AG04449 (cell line): ENCODE data around the gene HNRNPDL.

Experiments
- CTCF ChIA-PET: fragments of 350-600 bp; formaldehyde crosslinking; extraction: SDS; loops from one replicate; lab custom pipeline; 2021; ENCODE audit warnings: antibody characterized with exemption; lab: Yijun Ruan, JAX
- POLR2A ChIA-PET: fragments of 400-600, 350-600 bp; formaldehyde crosslinking; extraction: SDS; loops from one replicate; lab custom pipeline; 2020; ENCODE audit warnings: antibody characterized with exemption, inconsistent platforms; lab: Yijun Ruan, JAX
- DNase-seq: peaks from one replicate; pipeline ENCODE4 v3.0.0-alpha.2; 2010; ENCODE audit warnings: low read depth, low spot score
- H3K4me3 ChIP-seq: 2 replicates; pipeline ENCODE4 v1.5.1; 2011; ENCODE audit warnings: low read depth, mild to moderate bottlenecking, control low read depth, low read length
- CTCF ChIP-seq: IDR thresholded peaks from one replicate; pipeline ENCODE4 v1.5.1; 2011; ENCODE audit warnings: mild to moderate bottlenecking, moderate library complexity, low read length, control low read depth, inconsistent platforms; ENCODE audit not compliant: insufficient read depth; ENCODE audit errors: missing control alignments

Gene HNRNPDL

GRCh38 chr4:82452026-82452425 is 21.8 kb upstream of the HNRNPDL start:
- TF ChIP-seq CTCF, result no peak
- no peak overlapping the region for H3K4me3 ChIP-seq
- DNase-seq, result no peak
- CTCF ChIA-PET, result interaction anchor here (1.7 to 4.6 kb wide), 4 partner anchors 10 to 287 kb away, joined by 4 to 30 read pairs (median 7); no protein-coding TSS in a partner anchor
- POLR2A ChIA-PET, result no interaction called here

DNA sequence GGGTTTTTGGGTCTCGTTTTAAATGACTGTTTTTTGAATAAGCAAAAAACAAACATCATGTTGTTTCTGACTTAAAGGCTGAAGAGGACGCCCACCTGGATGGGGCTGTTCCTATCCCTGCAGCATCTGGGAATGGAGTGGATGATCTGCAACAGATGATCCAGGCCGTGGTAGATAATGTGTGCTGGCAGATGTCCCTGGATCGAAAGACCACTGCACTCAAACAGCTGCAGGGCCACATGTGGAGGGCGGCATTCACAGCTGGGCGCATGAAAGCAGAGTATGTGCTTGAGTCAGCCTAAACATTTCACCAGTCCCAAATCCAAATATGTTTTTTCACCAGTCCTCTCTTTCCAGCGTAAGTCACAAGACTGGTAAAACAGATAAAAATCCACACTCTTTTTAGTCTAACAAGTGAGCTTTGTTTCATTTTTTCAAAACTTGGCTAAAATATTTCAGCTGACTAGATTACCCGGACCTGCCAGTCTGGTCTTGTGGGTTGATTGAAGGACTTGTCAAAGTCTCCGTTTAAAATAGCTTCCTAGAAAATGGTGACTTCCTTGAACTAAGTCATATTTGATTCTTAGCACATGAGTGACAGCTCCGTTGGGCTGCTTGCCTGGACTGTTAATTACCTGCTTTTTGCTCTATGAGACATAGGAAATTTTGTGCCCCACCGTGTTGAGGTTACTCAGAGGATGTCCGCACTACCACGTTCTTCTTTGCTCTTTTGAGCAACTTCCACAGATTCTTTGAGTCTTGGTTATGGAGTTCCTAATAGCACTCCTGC is 20.9 kb upstream of the HNRNPDL start:
- DNase-seq, result no peak
- H3K4me3 ChIP-seq, result no peak overlapping the region
- TF ChIP-seq CTCF, result no peak
- ChIA-PET POLR2A (interaction anchor here (0.8 kb wide), 1 partner anchor 22 kb away, joined by 3 read pairs; no protein-coding TSS in a partner anchor), CTCF (interaction anchor here (1.4 to 4.6 kb wide), 3 partner anchors 10 to 288 kb away, joined by 3 to 30 read pairs (median 9); no protein-coding TSS in a partner anchor)

GRCh38 chr4:82447886-82448285 is 17.6 kb upstream of the HNRNPDL start:
- H3K4me3 ChIP-seq, result no peak overlapping the region
- TF ChIP-seq CTCF, result no peak
- no peak for DNase-seq
- POLR2A ChIA-PET, result no interaction called here
- CTCF ChIA-PET, result interaction anchor here (0.7 to 1.5 kb wide), 3 partner anchors 12 to 293 kb away, joined by 3 read pairs; no protein-coding TSS in a partner anchor

DNA sequence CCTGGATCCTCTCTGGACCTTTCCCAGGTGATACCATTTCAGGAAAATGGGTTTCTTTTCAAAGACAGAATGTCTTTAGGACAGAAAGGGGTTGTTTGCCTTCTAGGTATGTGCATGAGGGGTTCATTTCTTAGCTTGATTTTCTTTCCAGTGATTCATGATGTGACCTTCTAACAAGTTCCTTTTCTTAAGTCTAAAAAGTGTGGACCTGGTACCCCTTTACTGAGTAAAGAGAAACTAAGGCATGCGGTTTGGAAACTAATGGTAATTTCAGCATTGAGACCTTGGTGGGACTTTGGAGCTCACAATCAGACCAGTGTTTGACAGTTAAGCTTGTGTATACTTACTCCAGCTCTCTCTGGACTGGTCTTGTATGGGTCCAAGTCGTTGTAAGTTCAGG is 8.8 kb upstream of the HNRNPDL start:
- ChIA-PET CTCF (interaction anchor here (1.6 to 3.1 kb wide), 3 partner anchors 10 to 78 kb away, joined by 4 to 19 read pairs (median 6); partner anchors contain the start of gene HNRNPDL), POLR2A (interaction anchor here (1.1 kb wide), 1 partner anchor 10 kb away, joined by 5 read pairs; no protein-coding TSS in a partner anchor)
- no peak for TF ChIP-seq CTCF
- H3K4me3 ChIP-seq, result no peak overlapping the region
- no peak for DNase-seq

DNA sequence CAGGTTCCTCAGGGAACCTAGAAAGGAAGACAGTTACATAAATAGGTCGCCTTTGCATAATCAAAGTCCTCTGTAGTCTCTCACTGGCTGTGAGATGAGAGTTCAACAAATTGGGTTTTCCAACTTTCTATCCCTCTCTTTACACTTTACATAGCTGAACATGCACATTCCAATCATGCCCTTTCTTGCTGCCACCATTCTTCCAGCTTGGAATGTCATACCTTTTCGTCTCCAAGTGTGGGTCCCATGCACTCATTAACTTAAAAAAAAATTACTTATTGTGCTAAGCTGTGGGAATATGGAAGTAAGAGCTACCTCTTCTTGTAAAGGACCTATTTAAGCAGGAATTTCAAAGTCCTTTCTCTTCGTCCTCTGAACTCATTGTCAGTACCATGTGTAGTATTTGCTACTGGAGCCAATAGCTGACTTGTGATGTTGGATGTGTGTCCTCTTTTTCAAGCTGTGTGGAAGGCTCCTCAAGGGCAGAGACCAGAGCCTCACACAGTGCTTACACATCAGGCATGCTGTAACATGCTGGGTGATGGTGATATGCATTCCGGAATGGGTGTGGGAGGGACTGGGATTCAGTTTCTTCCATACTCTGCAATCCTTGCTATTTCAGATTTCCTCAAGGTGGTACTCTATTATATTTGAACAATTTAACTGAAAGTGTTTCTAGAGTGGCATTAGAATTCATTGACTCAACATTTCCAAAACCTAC is 7.2 kb upstream of the HNRNPDL start:
- ChIA-PET CTCF (interaction anchor here (1.2 to 2.3 kb wide), 3 partner anchors 8 to 25 kb away, joined by 5 to 6 read pairs (median 5); no protein-coding TSS in a partner anchor), POLR2A (interaction anchor here (1.3 kb wide), 1 partner anchor 8 kb away, joined by 5 read pairs; no protein-coding TSS in a partner anchor)
- TF ChIP-seq CTCF, result no peak
- no peak for DNase-seq
- no peak overlapping the region for H3K4me3 ChIP-seq
